ENCODE measurements around the gene TMC7. TPM values are rescaled to one million over a fixed set of nuclear protein-coding genes. Genes with fewer than 3 reads are reported as not detected.

TMC7 gene
- total RNA-seq, 1 experiment from 2014 or later = 4.3 TPM

- no peaks in the 10 kb centered on the region for H3K79me2 ChIP-seq (ENCODE audit: low read depth)
- H3K4me1 ChIP-seq (replicated peaks; ENCODE audit: insufficient read depth) = no peaks in the 10 kb centered on the region
- no peak overlapping the region for H3K4me3 ChIP-seq
- H2AFZ ChIP-seq = no peak overlapping the region
- H3K27ac ChIP-seq = no peak overlapping the region
- no peaks in the 10 kb centered on the region; the same call in 1 of the 2 replicates for H3F3A ChIP-seq (ENCODE audit: insufficient read depth, low read depth)
- no peaks in the 10 kb centered on the region for H3K27me3 ChIP-seq (ENCODE audit: insufficient read depth, low read depth)
- H3K4me2 ChIP-seq = no peak overlapping the region
- POLR2A ChIA-PET (ENCODE audit: unreplicated experiment) = interaction anchor here (0.5 to 0.8 kb wide), 7 partner anchors 17 to 264 kb away, joined by 3 to 9 read pairs (median 4); partner anchors contain the start of gene ARL6IP1
- H3K36me3 ChIP-seq (ENCODE audit: low read depth) = no peaks in the 10 kb centered on the region
- TF ChIP-seq CTCF (conservative IDR thresholded peaks at IDR 0.05) = no peak
- TF ChIP-seq EZH2 (IDR thresholded peaks at IDR 0.05; ENCODE audit: low read depth) = no peak
- CTCF ChIA-PET = interaction anchor here (0.7 kb wide), 1 partner anchor 8 kb away, joined by 4 read pairs; no protein-coding TSS in a partner anchor
- no peaks in the 10 kb centered on the region for H4K20me1 ChIP-seq (ENCODE audit: insufficient read depth)
- no peaks in the 10 kb centered on the region for H3K9me3 ChIP-seq (ENCODE audit: insufficient read depth, low read depth)
- peak in 1 of 2 experiments; percentile 34 for DNase-seq
- H3K9me2 ChIP-seq (ENCODE audit: insufficient read depth) = no peaks in the 10 kb centered on the region
- no TSS peak for BruUV-seq (replicated peaks)
- intact Hi-C loops (cut with micrococcal nuclease; ENCODE audit: unreplicated experiment) = no loop called here
Measured at GRCh38 chr16:18958621-18959029, 25.1 kb upstream of the TMC7 start.

DNA sequence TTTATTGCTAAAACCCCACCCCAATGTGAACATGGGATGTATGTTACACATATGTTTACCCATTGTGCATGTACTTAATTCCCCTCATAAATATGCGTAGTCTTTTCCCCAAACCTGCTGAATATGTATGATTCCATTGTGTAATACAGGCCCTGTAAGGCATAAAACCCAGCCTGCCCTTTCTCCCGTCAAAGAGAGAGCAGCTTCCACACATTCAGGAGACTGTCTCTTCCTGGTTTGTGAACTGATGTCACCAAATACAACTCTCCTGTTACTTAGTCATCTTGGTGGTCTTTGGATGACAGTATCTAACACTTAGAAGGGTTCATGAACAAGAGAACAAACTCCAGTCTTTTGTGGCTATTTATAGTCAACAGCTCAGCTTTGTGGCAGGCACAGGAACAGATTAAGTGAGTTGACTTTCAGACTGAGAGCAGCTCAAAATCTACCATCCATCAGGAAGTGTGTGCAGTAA, 24.7 kb upstream of the TMC7 start:
- CTCF ChIA-PET = interaction anchor here (0.6 kb wide), 1 partner anchor 40 kb away, joined by 3 read pairs; no protein-coding TSS in a partner anchor
- intact Hi-C loops (cut with micrococcal nuclease; ENCODE audit: unreplicated experiment) = no loop called here
- Histone ChIP-seq H3K9me3 (ENCODE audit: insufficient read depth, low read depth) (no peaks in the 10 kb centered on the region), H3K27me3 (ENCODE audit: insufficient read depth, low read depth) (no peaks in the 10 kb centered on the region), H3K4me2 (no peak overlapping the region), H3K4me3 (no peak overlapping the region), H3K9me2 (ENCODE audit: insufficient read depth) (no peaks in the 10 kb centered on the region), H3K27ac (no peak overlapping the region), H2AFZ (no peak overlapping the region), H3K4me1 (replicated peaks; ENCODE audit: insufficient read depth) (no peaks in the 10 kb centered on the region), H3K79me2 (ENCODE audit: low read depth) (no peaks in the 10 kb centered on the region), H3K36me3 (ENCODE audit: low read depth) (no peaks in the 10 kb centered on the region), H3F3A (ENCODE audit: insufficient read depth, low read depth) (no peaks in the 10 kb centered on the region; the same call in 1 of the 2 replicates), H4K20me1 (ENCODE audit: insufficient read depth) (no peaks in the 10 kb centered on the region)
- TF ChIP-seq EZH2 (IDR thresholded peaks at IDR 0.05; ENCODE audit: low read depth) = no peak
- no peak for TF ChIP-seq CTCF (conservative IDR thresholded peaks at IDR 0.05)
- no TSS peak for BruUV-seq (replicated peaks)
- DNase-seq = no peak
- POLR2A ChIA-PET (ENCODE audit: unreplicated experiment) = interaction anchor here (0.5 to 0.7 kb wide), 6 partner anchors 18 to 264 kb away, joined by 3 to 6 read pairs (median 4); partner anchors contain the start of gene ARL6IP1

DNA sequence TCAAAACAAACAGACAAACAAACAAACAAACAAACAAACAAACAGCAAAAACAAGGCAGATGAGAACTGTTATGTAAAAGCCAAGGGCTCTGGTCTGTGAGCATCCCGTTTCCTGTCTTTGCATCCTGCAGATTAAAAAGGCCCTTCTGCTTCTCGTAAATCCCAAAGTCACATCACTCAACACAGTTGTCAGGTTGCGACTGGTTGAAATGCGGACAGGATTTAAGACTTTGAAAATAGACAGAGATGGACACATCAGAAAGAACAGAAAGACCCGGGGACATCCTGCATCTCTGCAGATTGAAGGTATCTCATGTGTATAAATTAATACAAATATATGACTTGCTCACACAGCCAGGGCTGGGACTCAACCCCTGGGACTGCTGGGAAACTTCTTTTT, 18.2 kb upstream of the TMC7 start:
- no peak overlapping the region for H3K4me2 ChIP-seq
- intact Hi-C loops (cut with micrococcal nuclease; ENCODE audit: unreplicated experiment) = loop anchor here (5.0 kb wide), 1 partner anchor 163 kb away; the partner anchor contains the start of gene ARL6IP1
- no peaks in the 10 kb centered on the region for H3K36me3 ChIP-seq (ENCODE audit: low read depth)
- H3K27me3 ChIP-seq (ENCODE audit: insufficient read depth, low read depth) = no peaks in the 10 kb centered on the region
- no peak overlapping the region for H2AFZ ChIP-seq
- H3K9me2 ChIP-seq (ENCODE audit: insufficient read depth) = no peaks in the 10 kb centered on the region
- H3F3A ChIP-seq (ENCODE audit: insufficient read depth, low read depth) = no peaks in the 10 kb centered on the region
- TF ChIP-seq CTCF (conservative IDR thresholded peaks at IDR 0.05) (no peak), EZH2 (IDR thresholded peaks at IDR 0.05; ENCODE audit: low read depth) (no peak)
- H4K20me1 ChIP-seq (ENCODE audit: insufficient read depth) = no peaks in the 10 kb centered on the region
- no peak overlapping the region for H3K4me3 ChIP-seq
- BruUV-seq (replicated peaks) = no TSS peak
- ChIA-PET CTCF (no interaction called here), POLR2A (ENCODE audit: unreplicated experiment) (no interaction called here)
- H3K9me3 ChIP-seq (ENCODE audit: insufficient read depth, low read depth) = no peaks in the 10 kb centered on the region
- no peaks in the 10 kb centered on the region for H3K4me1 ChIP-seq (replicated peaks; ENCODE audit: insufficient read depth)
- DNase-seq = no peak
- no peaks in the 10 kb centered on the region for H3K79me2 ChIP-seq (ENCODE audit: low read depth)
- H3K27ac ChIP-seq = no peak overlapping the region

Data from PC-9 (cell line).